SHP77 treated with DMSO at 0.1 percent for 48 hours (cell line): ENCODE measurements around the gene DRD2.
"Not testable (repeated sequence)": the region's sequence is repeated elsewhere in the genome, so short reads cannot be mapped to it uniquely, and the experiment has no call there.

Experiments used
- DNase-seq: peaks from one replicate; lab custom pipeline; 2025; lab: John Stamatoyannopoulos, UW

The DRD2 gene

GRCh38 chr11:113475160-113475761, at the start of gene DRD2:
DRD2 (minus strand) TSS chr11:113475398; CDS start chr11:113424651, 50,747 bp downstream.
- DNase-seq, result no peak

GRCh38 chr11:113523906-113524305, 48.7 kb upstream of the DRD2 start:
- DNase-seq, result not testable (repeated sequence)

- no peak for DNase-seq
Observed at GRCh38 chr11:113521737-113522517, 46.7 kb upstream of the DRD2 start.

DNA sequence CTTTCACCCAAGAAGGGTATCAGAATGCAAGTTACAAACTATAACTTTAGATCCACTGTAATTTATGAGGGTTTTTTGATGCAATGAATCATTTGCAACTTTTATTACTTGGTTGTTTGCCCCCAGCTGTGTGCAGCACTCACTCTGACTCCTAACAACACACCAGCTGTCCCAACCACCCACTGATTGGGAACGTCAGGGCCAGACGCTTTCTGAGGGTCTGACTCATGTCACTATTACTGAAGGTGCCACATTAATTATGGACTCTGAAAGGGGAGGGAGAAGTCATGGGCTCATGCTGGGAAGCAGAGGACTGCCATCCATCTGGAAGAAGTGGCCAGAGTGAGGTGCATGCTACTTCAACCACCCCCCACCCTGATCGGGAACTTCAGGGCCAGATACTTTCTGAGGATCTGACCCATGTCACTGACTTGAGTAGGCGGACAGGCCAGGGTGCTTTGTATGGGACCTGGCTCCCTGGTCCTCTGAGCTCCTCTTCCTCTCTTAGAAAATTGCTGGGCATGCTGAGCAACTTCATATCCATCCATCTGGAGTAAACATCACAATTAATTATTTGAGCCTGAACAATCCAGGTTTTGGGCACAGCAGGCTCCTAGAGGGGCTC, 44.9 kb upstream of the DRD2 start:
- DNase-seq, result no peak

DNA sequence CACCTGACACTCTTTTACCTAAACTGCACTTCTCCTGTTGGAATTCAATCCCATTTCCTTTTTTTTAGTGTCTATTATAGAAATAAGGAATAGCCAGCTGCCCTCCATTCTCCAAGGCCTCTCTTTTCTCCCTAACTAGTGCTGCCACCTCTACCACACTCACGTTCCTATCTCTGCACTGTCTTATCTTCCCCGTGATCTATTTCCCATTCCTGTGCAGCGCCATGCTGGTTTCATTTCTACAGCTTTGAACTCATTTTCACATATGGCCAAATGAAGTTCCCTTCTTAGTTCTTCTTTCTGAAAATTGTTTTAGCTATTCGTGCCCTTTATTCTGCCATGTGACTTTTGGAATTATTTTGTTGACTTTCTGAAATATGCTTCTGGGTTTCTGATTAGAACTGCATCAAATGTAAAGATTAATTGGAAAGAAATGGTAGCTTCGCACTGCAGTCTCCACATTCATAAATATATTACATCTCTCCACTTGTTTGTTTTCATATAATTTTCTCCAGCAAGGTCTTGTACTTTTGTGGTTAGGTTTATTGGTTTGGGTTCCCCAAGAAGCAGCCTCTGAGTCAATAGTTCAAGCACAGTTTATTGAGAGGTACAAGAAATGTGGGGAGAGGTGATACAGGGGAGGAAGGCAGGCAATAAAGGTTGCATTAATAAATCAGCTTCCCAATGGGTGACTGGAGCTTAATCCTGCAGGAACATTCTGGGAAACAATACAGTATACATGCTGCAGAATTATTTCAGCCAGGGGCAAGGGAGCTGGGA, 43.7 kb upstream of the DRD2 start:
- no peak for DNase-seq

DNA sequence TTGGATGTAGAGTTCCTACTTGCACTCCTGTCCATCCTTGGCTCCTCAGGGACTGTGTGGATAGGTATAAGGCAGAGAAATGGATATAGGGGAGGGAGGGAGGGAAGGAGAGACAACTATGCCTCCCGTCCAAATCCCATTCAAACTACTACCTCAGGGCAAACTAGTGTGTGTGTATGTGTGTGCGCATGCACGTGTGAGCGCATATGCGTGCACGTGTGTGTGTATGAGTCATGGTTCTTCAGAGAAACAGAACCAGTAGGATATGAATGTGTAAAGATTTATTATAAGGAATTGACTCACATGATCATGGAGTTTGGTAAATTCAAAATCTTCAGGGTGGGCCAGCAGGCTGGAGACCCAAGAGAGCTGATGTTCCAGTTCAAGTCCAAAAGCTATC, 42.2 kb upstream of the DRD2 start:
- DNase-seq, result no peak

GRCh38 chr11:113514856-113515255, 39.7 kb upstream of the DRD2 start:
- no peak for DNase-seq

- no peak for DNase-seq
Observed at GRCh38 chr11:113507341-113507740, 32.1 kb upstream of the DRD2 start.

GRCh38 chr11:113506893-113507292, 31.7 kb upstream of the DRD2 start:
- DNase-seq, result no peak

DNA sequence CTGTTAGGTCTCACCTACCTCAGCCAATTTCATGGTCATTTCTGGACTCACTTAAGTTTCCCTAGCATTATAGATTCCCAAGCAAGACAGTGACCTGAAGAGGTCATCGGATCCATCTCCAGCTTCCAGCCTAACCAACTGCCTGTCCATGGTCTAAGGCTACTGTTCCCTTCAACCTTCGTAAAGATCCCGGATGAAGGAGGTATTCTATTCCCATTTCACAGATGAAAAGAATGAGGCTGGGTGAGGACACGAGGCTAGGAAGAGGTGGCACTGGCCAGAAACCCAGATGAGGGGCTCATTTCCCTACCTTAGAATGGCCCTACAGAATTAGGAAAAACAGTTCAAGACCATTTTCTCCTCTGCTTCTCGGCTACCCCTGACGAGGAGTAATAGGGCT, 31.3 kb upstream of the DRD2 start:
- DNase-seq, result no peak

- no peak for DNase-seq
Observed at GRCh38 chr11:113505541-113506375, 30.6 kb upstream of the DRD2 start.

- no peak for DNase-seq
Observed at GRCh38 chr11:113505046-113505445, 29.8 kb upstream of the DRD2 start.

GRCh38 chr11:113504586-113504985, 29.4 kb upstream of the DRD2 start:
- no peak for DNase-seq

DNA sequence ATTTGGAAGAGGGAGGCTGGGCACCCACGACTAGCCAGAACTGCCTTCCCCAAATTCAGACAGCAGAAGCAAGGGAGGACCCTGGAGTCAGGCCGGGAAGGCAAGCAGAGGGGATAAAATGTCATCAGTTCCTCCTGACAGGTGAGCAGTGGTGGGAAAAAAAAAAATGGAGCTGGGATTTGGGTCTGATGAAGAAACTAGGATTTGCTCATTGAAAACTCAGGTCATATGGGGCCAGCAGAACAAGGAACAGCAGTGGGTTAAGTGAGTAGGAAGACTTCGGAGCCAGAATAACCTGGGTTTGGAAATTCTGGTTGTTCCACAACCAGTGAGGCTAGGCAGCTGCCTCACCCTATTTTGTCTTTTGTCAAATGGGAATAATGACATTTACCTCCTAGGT, 28.9 kb upstream of the DRD2 start:
- DNase-seq, result no peak

DNA sequence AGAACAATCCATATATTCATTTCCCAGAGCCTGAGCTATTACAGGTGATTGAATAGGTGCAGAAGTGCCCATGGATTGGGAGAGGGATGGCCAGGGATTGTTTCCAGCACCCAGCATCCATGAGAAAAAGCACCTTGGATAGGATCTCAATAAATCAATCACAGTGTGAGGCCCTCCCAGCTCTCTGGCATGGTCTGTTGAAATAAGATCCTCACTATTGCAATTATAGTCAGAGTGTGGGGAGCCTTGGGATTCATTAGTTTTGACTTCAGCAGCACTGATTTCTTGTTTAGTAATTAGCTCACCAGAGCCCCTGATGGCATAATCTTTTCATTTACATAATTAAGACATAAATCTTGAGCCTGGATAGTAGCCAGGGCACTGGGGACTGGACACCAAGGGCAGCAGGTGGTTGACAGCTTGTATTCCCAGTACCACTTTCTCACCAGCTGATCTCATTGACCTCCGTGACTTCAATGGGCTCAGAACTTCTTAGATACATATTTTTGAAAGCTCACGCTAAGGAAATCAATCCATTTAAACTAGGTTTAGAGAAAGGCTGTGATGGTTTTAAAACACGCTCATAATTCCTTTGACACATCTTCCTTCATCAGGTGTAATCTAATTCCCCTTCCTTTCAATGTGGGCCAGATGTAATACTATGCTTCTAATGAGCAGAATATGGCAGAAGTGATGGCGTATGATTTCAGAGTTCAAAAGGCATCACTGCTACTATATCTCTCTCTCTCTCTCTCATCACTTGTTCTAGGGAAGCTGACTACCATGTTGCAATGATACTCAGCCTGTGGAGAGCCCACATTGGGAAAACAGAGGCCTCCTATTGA, 22.1 kb upstream of the DRD2 start:
- DNase-seq, result no peak

DNA sequence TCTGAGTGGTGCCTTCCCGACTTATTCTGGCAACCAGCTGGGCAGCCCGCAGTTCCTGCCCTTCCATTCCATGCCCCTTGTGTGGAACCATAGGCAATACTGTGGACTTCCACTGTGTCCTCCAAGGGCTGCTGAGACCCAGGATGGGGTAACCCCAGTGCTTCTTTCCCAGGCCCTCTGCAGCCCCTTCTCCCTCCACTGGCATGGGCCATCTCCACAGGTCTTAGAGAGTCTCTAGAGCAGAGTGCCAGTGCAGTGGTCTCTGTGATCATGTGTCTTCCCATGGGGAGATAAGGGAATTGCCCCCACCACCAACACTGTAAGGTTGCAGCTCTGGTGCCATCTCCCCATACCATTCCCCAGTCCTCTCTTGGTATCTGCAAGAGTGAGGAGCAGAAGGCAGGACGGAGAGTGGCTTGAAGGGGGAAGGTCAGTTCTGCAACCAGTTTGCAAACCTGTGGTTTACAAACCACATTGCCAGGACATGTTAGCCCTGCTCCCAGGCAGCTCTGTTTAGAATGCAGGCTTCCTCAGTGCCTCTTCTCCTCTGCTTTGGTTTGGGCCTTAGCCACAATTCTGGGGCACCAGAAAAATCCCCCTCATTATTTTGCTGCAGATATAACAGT, 20.9 kb upstream of the DRD2 start:
- DNase-seq, result no peak

DNA sequence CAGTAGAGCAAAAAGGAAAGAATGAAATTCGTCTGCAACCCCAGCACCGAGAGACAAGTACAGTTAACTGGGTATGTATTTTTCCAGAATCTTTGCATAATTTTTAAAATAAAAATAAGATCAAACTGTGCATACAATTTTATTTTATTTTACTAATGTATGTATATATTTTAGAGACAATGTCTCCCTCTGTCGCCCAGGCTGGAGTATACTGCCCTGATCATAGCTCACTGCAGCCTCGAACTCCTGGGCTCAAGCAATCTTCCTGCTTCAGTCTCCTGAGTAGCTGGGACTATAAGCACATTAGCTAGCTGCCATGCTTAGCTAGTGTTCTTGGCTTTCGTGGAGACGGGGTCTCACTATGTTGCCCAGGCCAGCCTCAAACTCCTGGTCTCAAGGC, 18.8 kb upstream of the DRD2 start:
- no peak for DNase-seq

DNA sequence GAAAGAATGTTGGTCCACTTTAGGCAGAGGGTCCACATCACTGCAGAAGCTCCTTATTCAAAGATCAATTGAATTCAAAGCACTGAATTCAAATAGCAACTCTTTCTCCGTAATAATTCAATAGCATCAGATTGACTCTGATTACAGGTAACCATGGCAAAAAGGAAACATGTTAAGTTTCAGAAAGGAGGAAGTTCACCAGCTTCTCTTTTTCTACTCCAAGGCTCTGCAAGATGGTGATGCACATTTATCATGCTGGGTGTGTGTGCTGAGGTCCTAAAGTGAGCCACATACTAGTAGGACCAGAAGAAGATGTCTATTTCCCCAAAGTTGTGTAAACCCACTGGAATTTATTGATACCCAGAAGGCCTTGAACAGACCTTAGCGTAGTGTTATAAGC, 18.0 kb upstream of the DRD2 start:
- DNase-seq, result no peak

DNA sequence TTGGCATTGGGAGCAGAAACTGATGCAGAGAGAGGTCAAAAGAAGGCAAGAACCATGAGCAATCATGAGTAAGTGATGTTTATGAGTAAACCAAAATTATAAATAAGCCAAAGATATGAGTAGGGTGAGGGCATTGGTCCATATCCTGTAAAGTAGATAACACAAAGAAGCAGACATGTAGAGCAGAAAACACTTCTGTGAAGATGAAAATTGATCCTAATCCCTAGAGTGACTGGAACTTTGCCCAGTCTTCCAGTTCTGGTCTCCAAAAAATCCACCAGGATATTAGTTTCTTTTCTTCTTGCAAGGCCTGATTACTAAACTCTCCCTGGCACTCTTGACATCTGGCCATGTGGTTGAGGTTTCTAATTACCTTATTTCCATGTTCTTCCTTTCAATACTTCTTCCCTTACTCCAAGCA, 13.7 kb upstream of the DRD2 start:
- DNase-seq, result no peak

GRCh38 chr11:113487622-113488021, 12.4 kb upstream of the DRD2 start:
- DNase-seq, result no peak
